Spleen (tissue), 7 donors: Measurements from ENCODE around the gene PRKCE.

Experiments used
- POLR2A ChIP-seq, 3 donors: fragments of 450-650 bp; IDR thresholded peaks; one replicate each; pipeline ENCODE4 v1.5.1; 2017; ENCODE audit warnings: antibody characterized with exemption in 3 of 3, mild to moderate bottlenecking in 1 of 3
- POLR2AphosphoS5 ChIP-seq, 3 donors: sonication (generic); formaldehyde crosslinking; IDR thresholded peaks; one replicate each; pipeline ENCODE4 v1.5.1; 2017; ENCODE audit warnings: antibody characterized with exemption in 3 of 3
- TF ChIP-seq, protein P1 (sequence below), 11 experiments: fragments of 200-600 bp in 7 of 11; fragments of 450-650 bp in 4 of 11; sonication (generic) in 4 of 11; IDR thresholded peaks in 8 of 11; conservative IDR thresholded peaks in 3 of 11; 1 replicate in 7 of 11; 2 replicates in 4 of 11; pipeline versions ENCODE4 v1.4.0 to v1.8.0; 2016 to 2021; ENCODE audit warnings: antibody characterized with exemption in 11 of 11, inconsistent platforms in 4 of 11, mild to moderate bottlenecking in 1 of 11
- donor health status: DM: no; HTN: no; CAD: no; lungs with moderate emphysema.
- donor health status: DM: no; HTN: no; CAD: no.
- donor health status: DM: no; HTN: no; CAD: no.

DNA sequence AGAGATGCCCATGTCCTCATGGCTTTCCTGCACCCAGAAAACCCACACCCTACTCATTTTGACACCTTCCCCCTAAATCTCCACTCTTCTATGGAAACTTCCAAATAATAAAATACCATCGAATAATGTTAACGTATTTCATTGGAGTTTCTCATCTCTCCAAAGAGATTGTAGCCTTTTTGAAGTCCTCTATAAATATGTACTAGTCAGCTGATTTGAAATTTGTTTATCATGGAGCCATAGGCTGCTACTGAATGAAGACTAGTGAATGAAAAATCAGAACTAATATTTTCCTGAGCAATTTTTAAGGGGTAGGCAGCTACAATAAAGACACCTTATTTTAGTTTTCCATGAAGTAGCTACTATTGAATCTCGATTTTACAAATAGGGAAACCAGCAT, 419.6 kb downstream of the PRKCE start:
- TF ChIP-seq POLR2A (IDR thresholded peaks at IDR 0.05) (no peak), POLR2AphosphoS5 (IDR thresholded peaks at IDR 0.05) (no peak)
- TF ChIP-seq, protein P1, sequence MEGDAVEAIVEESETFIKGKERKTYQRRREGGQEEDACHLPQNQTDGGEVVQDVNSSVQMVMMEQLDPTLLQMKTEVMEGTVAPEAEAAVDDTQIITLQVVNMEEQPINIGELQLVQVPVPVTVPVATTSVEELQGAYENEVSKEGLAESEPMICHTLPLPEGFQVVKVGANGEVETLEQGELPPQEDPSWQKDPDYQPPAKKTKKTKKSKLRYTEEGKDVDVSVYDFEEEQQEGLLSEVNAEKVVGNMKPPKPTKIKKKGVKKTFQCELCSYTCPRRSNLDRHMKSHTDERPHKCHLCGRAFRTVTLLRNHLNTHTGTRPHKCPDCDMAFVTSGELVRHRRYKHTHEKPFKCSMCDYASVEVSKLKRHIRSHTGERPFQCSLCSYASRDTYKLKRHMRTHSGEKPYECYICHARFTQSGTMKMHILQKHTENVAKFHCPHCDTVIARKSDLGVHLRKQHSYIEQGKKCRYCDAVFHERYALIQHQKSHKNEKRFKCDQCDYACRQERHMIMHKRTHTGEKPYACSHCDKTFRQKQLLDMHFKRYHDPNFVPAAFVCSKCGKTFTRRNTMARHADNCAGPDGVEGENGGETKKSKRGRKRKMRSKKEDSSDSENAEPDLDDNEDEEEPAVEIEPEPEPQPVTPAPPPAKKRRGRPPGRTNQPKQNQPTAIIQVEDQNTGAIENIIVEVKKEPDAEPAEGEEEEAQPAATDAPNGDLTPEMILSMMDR (IDR thresholded peaks at IDR 0.05 in 8 of 11, conservative IDR thresholded peaks at IDR 0.05 in 3 of 11): no peak
